HG03097 (cell line): ENCODE data around the gene LRP1B.

ENCODE experiments used
- ATAC-seq: cut with Tn5 transposase; IDR thresholded peaks from one replicate; pipeline ENCODE4 v1.9.1; 2021; ENCODE audit not compliant: unreplicated experiment, low FRiP score

LRP1B gene

DNA sequence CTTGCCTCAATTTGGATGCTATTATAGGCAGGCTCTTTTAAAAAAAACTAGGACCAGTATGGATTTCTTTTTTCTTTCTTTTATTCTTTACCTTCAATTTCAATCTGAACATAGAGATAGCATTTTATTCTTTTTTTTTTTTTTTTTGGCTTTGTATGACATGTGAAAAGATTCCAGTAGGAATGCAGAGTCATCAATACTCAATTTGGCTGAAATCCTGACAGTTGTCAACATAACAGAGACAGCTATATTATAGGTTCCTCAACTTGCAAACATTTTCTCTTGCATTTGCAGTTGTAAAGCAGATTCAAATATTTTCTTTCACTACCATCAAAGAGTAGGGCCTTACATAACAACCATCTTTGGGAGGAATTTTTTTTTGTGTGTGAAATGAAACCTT, 334.4 kb downstream of the LRP1B start:
- ATAC-seq: no peak

DNA sequence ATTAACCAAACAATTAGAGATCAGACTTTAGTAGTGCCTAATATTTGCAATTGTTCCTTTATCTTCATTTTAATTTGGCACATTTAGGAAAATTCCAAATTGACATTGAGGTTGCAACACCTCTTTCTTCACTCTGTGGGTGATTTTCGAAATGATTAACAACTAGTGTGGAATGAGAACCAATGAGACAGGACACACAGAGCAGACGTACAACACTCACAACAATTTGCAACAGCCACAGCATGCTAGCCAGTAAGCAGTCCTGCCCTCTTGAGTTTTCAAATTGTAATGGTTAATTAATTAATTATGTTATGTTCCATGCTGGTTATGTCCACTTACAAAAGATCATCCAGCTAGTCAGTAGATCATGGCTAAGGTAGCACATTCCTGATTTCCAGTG, 339.3 kb downstream of the LRP1B start:
- ATAC-seq: no peak

DNA sequence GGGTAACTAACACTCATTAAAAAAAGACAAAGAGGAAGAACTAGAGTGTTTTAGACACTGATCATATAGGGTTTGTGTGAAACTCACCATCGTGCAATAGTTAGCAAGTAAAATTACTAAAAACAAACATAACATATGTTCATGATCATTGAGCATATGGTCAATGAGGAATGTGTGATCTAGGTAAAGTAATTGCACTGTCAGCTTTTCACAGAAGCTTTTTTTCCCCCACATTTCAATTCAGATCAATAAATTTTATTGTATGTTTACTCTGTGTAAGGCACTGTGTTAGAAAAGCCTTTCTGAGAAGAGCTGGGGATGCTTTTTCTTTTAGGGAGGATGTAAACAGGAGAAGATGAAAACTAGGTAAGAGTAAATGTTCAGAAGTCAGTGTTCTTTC, 348.2 kb downstream of the LRP1B start:
- no peak for ATAC-seq

DNA sequence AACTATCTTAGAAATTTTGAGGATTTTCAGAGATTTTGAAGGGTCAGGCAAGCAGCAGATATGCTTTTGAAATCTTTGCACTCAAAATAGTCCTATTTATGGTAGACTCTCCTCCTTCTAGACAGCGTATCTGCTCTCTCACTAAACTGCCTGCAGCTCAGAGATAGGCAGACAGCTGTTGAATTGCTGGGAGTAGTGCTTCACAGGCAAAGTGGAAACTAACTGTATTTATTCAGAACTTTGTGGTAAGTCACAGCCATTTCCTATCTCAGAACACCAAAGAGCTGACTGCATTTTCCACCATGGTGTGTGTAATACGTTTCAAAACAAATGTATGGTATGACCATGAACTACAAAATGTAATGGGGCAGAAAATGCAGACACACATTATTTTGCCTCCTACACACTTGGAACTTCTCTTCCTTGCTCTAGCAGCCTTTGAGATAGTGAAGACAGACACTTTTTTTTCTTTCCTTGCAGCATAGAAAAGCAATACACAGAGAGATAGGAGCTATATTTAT, 352.4 kb downstream of the LRP1B start:
- ATAC-seq: no peak

GRCh38 chr2:141770530-141770929, 360.3 kb downstream of the LRP1B start:
- ATAC-seq: no peak

GRCh38 chr2:141767691-141768090, 363.1 kb downstream of the LRP1B start:
- ATAC-seq: no peak

DNA sequence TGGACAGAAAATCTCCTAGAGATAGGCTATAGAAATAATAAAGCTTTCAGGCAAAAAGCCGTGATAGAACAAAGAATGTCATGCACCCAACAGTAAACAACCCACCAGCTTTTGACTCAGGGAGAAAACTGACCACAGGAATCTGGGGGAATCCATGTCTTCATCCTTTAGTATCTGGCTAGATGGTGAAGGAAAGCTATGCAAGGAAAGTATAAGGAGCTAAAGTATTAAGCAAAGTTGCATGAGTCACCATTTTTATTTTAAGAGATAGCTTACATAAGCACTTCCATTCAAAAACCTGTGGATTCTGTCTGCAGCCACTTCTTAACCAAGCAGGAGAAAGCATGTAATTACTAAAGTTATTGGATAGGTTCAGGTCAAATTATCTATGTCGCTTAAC, 363.8 kb downstream of the LRP1B start:
- no peak for ATAC-seq

GRCh38 chr2:141766225-141766624, 364.6 kb downstream of the LRP1B start:
- no peak for ATAC-seq

GRCh38 chr2:141748616-141749015, 382.2 kb downstream of the LRP1B start:
- ATAC-seq: no peak

DNA sequence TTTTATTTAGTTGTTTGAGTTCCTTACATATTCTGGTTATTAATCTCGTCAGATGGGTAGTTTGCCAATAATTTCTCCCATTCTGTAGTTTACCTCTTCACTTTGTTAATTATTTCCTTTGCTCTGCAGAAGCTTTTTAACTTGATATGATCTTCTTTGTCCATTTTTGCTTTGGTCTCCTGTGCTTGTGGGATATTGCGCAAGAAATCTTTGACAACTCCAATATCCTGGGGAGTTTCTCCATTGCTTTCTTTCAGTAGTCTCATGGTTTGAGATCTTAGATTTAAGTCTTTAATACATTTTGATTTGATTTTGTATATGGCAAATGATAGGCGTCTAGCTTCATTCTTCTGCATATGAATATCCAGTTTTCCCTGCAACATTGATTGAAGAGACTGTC, 389.2 kb downstream of the LRP1B start:
- no peak for ATAC-seq

DNA sequence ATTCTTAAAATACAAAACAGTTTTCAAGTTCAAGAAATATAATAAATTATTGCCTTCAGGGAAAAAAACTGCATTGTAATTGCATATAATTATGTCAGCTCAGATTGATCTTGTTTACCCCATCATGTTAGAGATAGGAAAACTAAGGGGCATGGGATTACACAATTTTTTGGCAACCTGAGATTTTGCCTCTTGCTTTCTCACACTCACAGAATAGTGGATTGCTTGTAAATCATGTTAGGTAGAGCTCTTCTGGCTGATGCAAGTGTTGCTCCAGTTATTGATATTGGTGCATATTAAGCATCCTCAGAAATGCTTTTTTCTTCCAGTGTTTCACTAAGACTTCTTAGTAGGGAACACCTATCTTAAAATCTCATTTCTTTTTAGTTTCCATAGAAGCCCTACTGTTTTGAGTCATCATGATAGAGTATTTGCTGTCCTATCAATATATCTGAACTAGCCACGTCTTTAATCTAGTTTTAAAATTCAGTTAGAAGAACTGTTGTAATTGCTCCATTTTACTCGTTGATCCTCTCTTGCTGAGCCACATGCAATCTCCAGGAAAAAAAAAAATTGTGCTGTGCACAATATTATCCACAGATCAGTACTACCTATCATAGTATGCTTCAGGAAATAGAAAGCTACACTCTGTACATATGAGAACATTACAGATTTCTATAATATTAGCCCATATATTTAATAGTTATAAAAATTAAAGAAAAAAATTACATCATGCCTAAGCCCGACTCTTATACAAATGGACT, 393.1 kb downstream of the LRP1B start:
- no peak for ATAC-seq

DNA sequence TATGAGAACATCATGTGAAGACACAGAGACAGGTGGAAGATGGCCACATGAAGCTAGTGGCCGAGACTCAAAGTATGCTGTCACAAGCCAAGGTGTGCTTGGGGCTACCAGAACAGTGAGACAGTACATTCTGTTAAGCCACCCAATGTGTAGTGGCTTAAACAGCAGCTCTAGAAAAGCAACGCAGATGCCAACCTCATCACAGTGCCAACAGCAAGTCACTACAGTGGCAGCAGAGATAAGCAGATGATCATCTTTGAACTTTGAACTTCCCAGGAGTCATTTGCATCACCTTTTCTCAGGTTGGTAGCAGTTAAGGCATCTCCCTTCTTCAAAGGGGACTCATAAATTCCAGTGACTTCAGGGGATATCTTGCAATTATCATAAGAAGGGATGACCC, 394.4 kb downstream of the LRP1B start:
- no peak for ATAC-seq

- ATAC-seq: no peak
These were observed 401.9 kb downstream of the LRP1B start for GRCh38 chr2:141728886-141729285.

DNA sequence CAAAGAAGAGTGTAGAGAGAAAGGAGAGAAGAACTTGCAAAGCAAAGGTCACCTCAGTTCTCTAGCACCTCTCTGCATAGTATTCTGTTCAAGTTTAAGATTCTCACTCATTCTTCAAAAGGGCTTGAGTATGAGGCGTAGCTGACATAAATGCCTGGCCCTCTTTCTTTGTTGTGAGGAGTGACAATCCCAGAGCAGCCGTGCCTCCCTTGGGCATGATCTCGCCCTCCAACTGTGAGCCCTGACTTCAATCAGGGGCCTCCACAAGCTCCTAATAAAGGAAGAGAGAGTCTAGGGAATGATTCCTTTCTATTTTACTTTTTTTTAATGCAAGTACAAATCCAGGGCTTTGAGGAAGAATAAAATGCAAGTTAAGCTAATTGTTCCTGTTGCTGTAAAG, 402.7 kb downstream of the LRP1B start:
- no peak for ATAC-seq

GRCh38 chr2:141724426-141724825, 406.4 kb downstream of the LRP1B start:
- no peak for ATAC-seq

GRCh38 chr2:141723814-141724213, 407.0 kb downstream of the LRP1B start:
- no peak for ATAC-seq

DNA sequence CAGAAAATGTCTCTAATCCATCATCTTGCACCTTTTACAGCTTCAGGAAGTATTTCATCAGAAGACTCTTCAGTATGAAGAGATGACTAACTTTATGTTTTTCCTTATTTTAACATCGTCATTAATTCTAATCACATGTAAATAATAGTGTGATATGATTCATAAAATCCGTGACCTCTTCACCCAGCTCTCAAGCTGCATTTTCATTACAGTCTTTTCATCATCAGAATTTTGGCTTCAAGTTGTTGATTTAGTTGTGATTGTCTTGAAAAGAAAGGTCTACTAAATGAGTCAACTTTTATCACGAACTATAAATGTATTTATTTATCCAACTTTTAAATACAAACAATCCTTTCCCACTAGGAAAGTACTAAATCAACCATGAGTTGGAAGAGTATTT, 410.3 kb downstream of the LRP1B start:
- ATAC-seq: no peak

- ATAC-seq: no peak
These were observed 416.3 kb downstream of the LRP1B start for GRCh38 chr2:141714496-141714895.

DNA sequence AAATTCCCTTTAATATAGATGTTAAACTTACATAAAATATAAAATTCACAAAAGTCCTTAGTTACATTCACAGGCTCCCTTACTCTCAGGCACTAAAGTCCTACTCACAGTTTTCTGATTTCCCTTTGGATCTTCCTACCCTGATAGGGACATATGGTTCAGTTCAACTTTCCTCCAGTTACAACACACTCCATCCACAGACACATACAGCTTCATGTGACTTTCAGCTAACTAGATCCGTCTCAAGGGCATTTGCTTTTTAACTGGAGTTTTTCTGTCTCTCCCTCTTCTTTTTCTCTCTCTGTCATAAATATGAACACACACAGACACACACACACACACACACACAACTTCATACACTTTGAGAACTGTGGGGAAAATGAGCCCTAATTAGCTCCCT, 419.2 kb downstream of the LRP1B start:
- ATAC-seq: no peak

GRCh38 chr2:141710589-141711239, 420.1 kb downstream of the LRP1B start:
- no peak for ATAC-seq

DNA sequence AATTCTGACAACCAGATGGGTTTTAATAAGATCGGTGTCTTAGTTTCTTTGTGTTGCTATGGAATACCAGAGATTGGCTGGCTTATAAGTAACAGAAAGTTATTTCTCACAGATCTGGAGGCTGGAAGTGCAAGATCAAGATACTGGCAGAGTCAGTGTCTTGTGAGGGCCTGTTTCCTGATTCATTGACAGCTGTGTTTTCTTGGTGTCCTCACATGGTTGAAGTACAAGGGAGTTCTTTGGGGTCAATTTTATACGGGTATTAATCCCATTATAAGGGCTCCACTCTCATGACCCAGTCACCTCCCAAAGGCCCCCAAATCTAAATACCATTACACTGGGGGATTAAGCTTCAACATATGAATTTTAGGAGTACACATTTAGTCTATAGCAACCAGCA, 421.1 kb downstream of the LRP1B start:
- no peak for ATAC-seq

- ATAC-seq: no peak
These were observed 423.3 kb downstream of the LRP1B start for GRCh38 chr2:141707486-141707885.
